A673 (cell line): ENCODE data around the gene OFD1.

Source experiments
- CTCF ChIP-seq: fragments of 300-800, 200-600 bp; sonication (generic); conservative IDR thresholded peaks from 2 replicates; pipeline ENCODE4 v1.5.1; 2017; ENCODE audit warnings: low read depth, mild to moderate bottlenecking, antibody characterized with exemption, low read length, moderate library complexity, mixed read lengths
- EZH2 ChIP-seq: fragments of 200-600 bp; sonication (generic); IDR thresholded peaks from 2 replicates; pipeline ENCODE4 v1.6.1; 2017; ENCODE audit warnings: borderline replicate concordance, low read depth, mild to moderate bottlenecking, mixed read lengths, antibody characterized with exemption, low read length; ENCODE audit not compliant: poor library complexity, severe bottlenecking

GRCh38 chrX:13759152-13759718, 24.7 kb downstream of the OFD1 start:
- no peak for TF ChIP-seq CTCF
- no peak for TF ChIP-seq EZH2
